GM18909 (cell line): ENCODE results near the gene ARL2.

Experiments
- ATAC-seq: cut with Tn5 transposase; IDR thresholded peaks from one replicate; pipeline ENCODE4 v1.9.1; 2021; ENCODE audit warnings: mild to moderate bottlenecking; ENCODE audit not compliant: unreplicated experiment, poor library complexity

Gene ARL2

GRCh38 chr11:65042891-65043290, 28.9 kb downstream of the ARL2 start:
- ATAC-seq, result no peak

- ATAC-seq, result no peak
Measured at GRCh38 chr11:65043881-65044501, 30.0 kb downstream of the ARL2 start.

GRCh38 chr11:65045061-65045460, 31.1 kb downstream of the ARL2 start:
- ATAC-seq, result no peak

- ATAC-seq, result no peak
Measured at GRCh38 chr11:65045728-65046127, 31.8 kb downstream of the ARL2 start.

GRCh38 chr11:65047581-65048422, 33.8 kb downstream of the ARL2 start:
- no peak for ATAC-seq

- ATAC-seq, result no peak
Measured at GRCh38 chr11:65051398-65051858, 37.5 kb downstream of the ARL2 start.

GRCh38 chr11:65053827-65054508, 40.0 kb downstream of the ARL2 start:
- ATAC-seq, result no peak

- no peak for ATAC-seq
Measured at GRCh38 chr11:65055538-65055937, 41.6 kb downstream of the ARL2 start.

GRCh38 chr11:65056999-65057398, 43.0 kb downstream of the ARL2 start:
- ATAC-seq, result no peak

GRCh38 chr11:65057526-65057925, 43.6 kb downstream of the ARL2 start:
- ATAC-seq, result no peak

GRCh38 chr11:65058012-65058411, 44.1 kb downstream of the ARL2 start:
- no peak for ATAC-seq

- ATAC-seq, result no peak
Measured at GRCh38 chr11:65058419-65059054, 44.6 kb downstream of the ARL2 start, which contains the start of gene NAALADL1. Gene NAALADL1 (minus strand): TSS chr11:65058553. CDS start chr11:65058521, 32 bp downstream.

GRCh38 chr11:65059523-65059922, 45.6 kb downstream of the ARL2 start:
- ATAC-seq, result no peak

GRCh38 chr11:65059959-65060824, 46.2 kb downstream of the ARL2 start:
- ATAC-seq, result no peak

- ATAC-seq, result no peak
Measured at GRCh38 chr11:65060913-65061408, 47.0 kb downstream of the ARL2 start.

- no peak for ATAC-seq
Measured at GRCh38 chr11:65063532-65063931, 49.6 kb downstream of the ARL2 start.

GRCh38 chr11:65064847-65065240, 50.9 kb downstream of the ARL2 start:
- ATAC-seq, result no peak

GRCh38 chr11:65065851-65066250, 51.9 kb downstream of the ARL2 start:
- ATAC-seq, result no peak

- ATAC-seq, result no peak
Measured at GRCh38 chr11:65066315-65066714, 52.4 kb downstream of the ARL2 start.
